A549 (cell line): ENCODE results near the gene EVPLL. TPM values are rescaled to one million over a fixed set of nuclear protein-coding genes. Genes with fewer than 3 reads are reported as not detected.
A peak's percentile ranks its signal among the peaks of the same experiment; 100 is the strongest.
"Not testable (repeated sequence)": the region's sequence is repeated elsewhere in the genome, so short reads cannot be mapped to it uniquely, and the experiment has no call there.

Source experiments
- ATAC-seq, 2 experiments: fragments of 200-7000 bp in 1 of 2; fragments of >200 bp in 1 of 2; cut with Nextera tagmentation in 1 of 2; cut with Tn5 transposase in 1 of 2; 3 replicates each; pipeline versions ENCODE4 v1.8.0 to v1.9.1; 2018 to 2020; ENCODE audit warnings: mild to moderate bottlenecking in 1 of 2, moderate library complexity in 1 of 2
- CTCF ChIA-PET: fragments of 300-600 bp; sonication (Branson Sonifier 250); formaldehyde crosslinking; extraction: SDS; loops from one replicate; lab custom pipeline; 2021; ENCODE audit warnings: antibody characterized with exemption, inconsistent platforms; lab: Yijun Ruan, JAX
- POLR2A ChIA-PET: fragments of 350-600 bp; formaldehyde crosslinking; extraction: SDS; loops from one replicate; lab custom pipeline; 2021; ENCODE audit warnings: antibody characterized with exemption, inconsistent platforms; lab: Yijun Ruan, JAX
- DNase-seq, 2 experiments: peaks; one replicate each; pipeline versions ENCODE4 v3.0.0 to v3.0.0-alpha.2; 2011 to 2016; ENCODE audit warnings: low read depth in 1 of 2, low spot score in 1 of 2
- FAIRE-seq: peaks from 2 replicates; lab custom pipeline; 2011; peaks lifted over from hg19 to GRCh38; lab: Jason Lieb, UNC
- H3K27ac ChIP-seq, 2 experiments: fragments of >200 bp; sonication (Bioruptor Twin); formaldehyde crosslinking; 3 replicates each; pipeline ENCODE4 v1.5.1; 2016 to 2017
- H3K4me1 ChIP-seq: fragments of >200 bp; sonication (Bioruptor Twin); formaldehyde crosslinking; 3 replicates; pipeline ENCODE4 v1.6.1; 2016
- H3K4me2 ChIP-seq: fragments of >200 bp; sonication (Bioruptor Twin); formaldehyde crosslinking; 3 replicates; pipeline ENCODE4 v1.6.1; 2016
- H3K4me3 ChIP-seq: fragments of >200 bp; sonication (Bioruptor Twin); formaldehyde crosslinking; 3 replicates; pipeline ENCODE4 v1.5.1; 2016
- H3K9me3 ChIP-seq: fragments of >200 bp; sonication (Bioruptor Twin); formaldehyde crosslinking; 3 replicates; pipeline ENCODE4 v1.6.1; 2016
- ATOH8 ChIP-seq: fragments of 250-450 bp; sonication (Bioruptor Pico); IDR thresholded peaks from 2 replicates; pipeline ENCODE4 v1.5.0; 2020; ENCODE audit warnings: low read depth, mild to moderate bottlenecking, moderate library complexity
- CBX8 ChIP-seq: fragments of 200-600 bp; sonication (generic); IDR thresholded peaks from 2 replicates; pipeline ENCODE4 v1.6.1; 2016
- CTCF ChIP-seq: fragments of >200 bp; sonication (Bioruptor Twin); formaldehyde crosslinking; IDR thresholded peaks from 3 replicates; pipeline ENCODE4 v1.5.1; 2016
- EHMT2 ChIP-seq: fragments of 200-600 bp; sonication (generic); IDR thresholded peaks from 2 replicates; pipeline ENCODE4 v1.6.1; 2016; ENCODE audit warnings: antibody characterized with exemption, low read depth, mild to moderate bottlenecking, moderate library complexity
- ELK1 ChIP-seq: fragments of 150-350 bp; IDR thresholded peaks from 2 replicates; pipeline ENCODE4 v1.6.1; 2014; ENCODE audit warnings: low read depth, mild to moderate bottlenecking, low read length
- HOXA7 ChIP-seq: fragments of 250-450 bp; sonication (Bioruptor Pico); IDR thresholded peaks from 2 replicates; pipeline ENCODE4 v1.5.0; 2020; ENCODE audit warnings: mild to moderate bottlenecking, moderate library complexity
- HOXB5 ChIP-seq: fragments of 250-450 bp; sonication (Bioruptor Pico); IDR thresholded peaks from 2 replicates; pipeline ENCODE4 v1.5.0; 2020; ENCODE audit warnings: mild to moderate bottlenecking, moderate library complexity
- KDM5A ChIP-seq: fragments of 200-600 bp; sonication (generic); IDR thresholded peaks from 2 replicates; pipeline ENCODE4 v1.6.1; 2016; ENCODE audit warnings: antibody characterized with exemption, mild to moderate bottlenecking
- MAFK ChIP-seq: fragments of 450-650 bp; IDR thresholded peaks from 2 replicates; pipeline ENCODE4 v1.6.1; 2014; ENCODE audit not compliant: partially characterized antibody
- MAZ ChIP-seq: fragments of 150-350 bp; IDR thresholded peaks from 2 replicates; pipeline ENCODE4 v1.6.1; 2014; ENCODE audit warnings: antibody characterized with exemption, low read depth, low read length, borderline replicate concordance
- PBX3 ChIP-seq: IDR thresholded peaks from 2 replicates; pipeline ENCODE4 v1.6.1; 2012
- PHF8 ChIP-seq: fragments of 200-600 bp; sonication (generic); IDR thresholded peaks from 2 replicates; pipeline ENCODE4 v1.6.1; 2016; ENCODE audit warnings: low read depth, mild to moderate bottlenecking, antibody characterized with exemption, moderate library complexity, borderline replicate concordance
- POLR2A ChIP-seq: IDR thresholded peaks from 2 replicates; pipeline ENCODE4 v1.6.1; 2012; ENCODE audit warnings: mild to moderate bottlenecking, low read length
- REST ChIP-seq: fragments of 200-600 bp; sonication (generic); IDR thresholded peaks from 2 replicates; pipeline ENCODE4 v1.6.1; 2016; ENCODE audit warnings: antibody characterized with exemption, mild to moderate bottlenecking, moderate library complexity
- RFX5 ChIP-seq: fragments of 450-650 bp; IDR thresholded peaks from 2 replicates; pipeline ENCODE4 v1.7.1; 2014; ENCODE audit warnings: antibody characterized with exemption, mild to moderate bottlenecking, moderate library complexity
- RNF2 ChIP-seq: fragments of 200-600 bp; sonication (generic); IDR thresholded peaks from 2 replicates; pipeline ENCODE4 v1.6.1; 2016; ENCODE audit warnings: low read depth, mild to moderate bottlenecking, antibody characterized with exemption, moderate library complexity, borderline replicate concordance
- SREBF2 ChIP-seq: fragments of 450-650 bp; IDR thresholded peaks from 2 replicates; pipeline ENCODE4 v1.6.1; 2014; ENCODE audit warnings: mild to moderate bottlenecking, moderate library complexity
- ZC3H11A ChIP-seq: fragments of 450-650 bp; IDR thresholded peaks from 2 replicates; pipeline ENCODE4 v1.6.1; 2014; ENCODE audit warnings: antibody characterized with exemption, mild to moderate bottlenecking
- ZFP36 ChIP-seq: fragments of 450-650 bp; IDR thresholded peaks from 2 replicates; pipeline ENCODE4 v1.6.1; 2014; ENCODE audit warnings: borderline replicate concordance; ENCODE audit not compliant: partially characterized antibody
- ZNF302 ChIP-seq: fragments of 250-450 bp; sonication (Bioruptor Pico); IDR thresholded peaks from 2 replicates; pipeline ENCODE4 v1.9.0; 2021; ENCODE audit warnings: inconsistent platforms, mild to moderate bottlenecking, moderate library complexity
- WGBS: methylation state at CpG from one replicate; pipeline ENCODE4 v1.1.6; 2017; ENCODE audit errors: missing lambda C conversion rate; 5-methylcytosine and 5-hydroxymethylcytosine counted together
- polyA plus RNA-seq, 4 experiments: library from polyadenylated mRNA; depleted of rRNA in 3 of 4; stranded (reverse); fragments of >200 nt; fragmentation: RNase III in 1 of 4; extraction: RNeasy Plus Mini Kit Qiagen cat#74134 plus additional on column Dnase treatment in 1 of 4; gene quantifications; 2 replicates in 3 of 4; 3 replicates in 1 of 4; pipeline ENCODE4 v1.2.3, GENCODE V29; 2011 to 2017

The EVPLL gene
- polyA plus RNA-seq, 2 of the 4 experiments (the other 2 are of a cell fraction) = 0.05 TPM; not detected in 1

GRCh38 chr17:18374216-18374615 is 3.4 kb upstream of the EVPLL start:
- no peak overlapping the region for H3K4me3 ChIP-seq
- H3K9me3 ChIP-seq = no peaks in the 10 kb centered on the region
- no peak overlapping the region for H3K27ac ChIP-seq
- POLR2A ChIA-PET = no interaction called here
- TF ChIP-seq ZFP36 = no peak
- no peak for TF ChIP-seq SREBF2
- TF ChIP-seq KDM5A = no peak
- no peak for TF ChIP-seq HOXA7 (CRISPR knock-in tag)
- no peak for TF ChIP-seq ZNF302 (CRISPR knock-in tag)
- TF ChIP-seq RFX5 = no peak
- TF ChIP-seq CBX8 = no peak
- TF ChIP-seq REST = no peak
- no peak for TF ChIP-seq RNF2
- TF ChIP-seq EHMT2 = no peak
- TF ChIP-seq POLR2A = no peak
- TF ChIP-seq MAZ = no peak
- no peak for TF ChIP-seq ELK1
- no peak for TF ChIP-seq MAFK
- TF ChIP-seq ATOH8 (CRISPR knock-in tag) = no peak
- no peak for TF ChIP-seq ZC3H11A
- TF ChIP-seq HOXB5 (CRISPR knock-in tag) = no peak
- no peak for TF ChIP-seq PBX3
- peaks cover 13% of the 10 kb centered on the region for H3K4me1 ChIP-seq
- CTCF ChIA-PET = interaction anchor here (0.8 to 1.0 kb wide), 3 partner anchors 9 to 156 kb away, joined by 3 read pairs; no protein-coding TSS in a partner anchor
- WGBS = 51% methylated on average over 7 of the region's 7 CpGs
- FAIRE-seq = no peak
- DNase-seq = no peak
- no peak for ATAC-seq
- H3K4me2 ChIP-seq = no peak overlapping the region

GRCh38 chr17:18378205-18378505 is 577 bp downstream of the EVPLL start:
- ATAC-seq (peak; percentile 51 to 65), FAIRE-seq (no peak), DNase-seq (no peak)
- ChIA-PET CTCF (interaction anchor here (1.0 to 2.8 kb wide), 5 partner anchors 13 to 131 kb away, joined by 3 to 16 read pairs (median 4); no protein-coding TSS in a partner anchor), POLR2A (no interaction called here)
- Histone ChIP-seq H3K4me2 (no peak overlapping the region), H3K4me3 (no peak overlapping the region), H3K27ac (peak overlapping the region; percentile 30 to 84; a peak in 5 of 6 replicates), H3K9me3 (no peaks in the 10 kb centered on the region), H3K4me1 (peaks cover 11% of the 10 kb centered on the region)
- 69% methylated on average over 2 of the region's 2 CpGs for WGBS
- TF ChIP-seq CTCF = 0 out of 3 replicates have a peak, but pooled peaks have one; percentile 30
- no peak for TF ChIP-seq PHF8

- FAIRE-seq, H3K9me3 ChIP-seq, H3K4me2 ChIP-seq, ATAC-seq, DNase-seq, H3K4me3 ChIP-seq, POLR2A ChIA-PET: not testable (repeated sequence)
- Histone ChIP-seq H3K27ac (peak overlapping the region in 1 of 2 experiments; percentile 84; a peak in 2 of 6 replicates), H3K4me1 (peaks cover 11% of the 10 kb centered on the region)
- CTCF ChIA-PET = interaction anchor here (0.6 to 2.8 kb wide), 3 partner anchors 35 to 1747 kb away, joined by 3 to 16 read pairs (median 3); no protein-coding TSS in a partner anchor
- WGBS = 82% methylated on average over 5 of the region's 5 CpGs
Observed at GRCh38 chr17:18378614-18379013, 1.0 kb downstream of the EVPLL start.
